Hepatocyte (in vitro differentiated cells): ENCODE measurements around the gene NAXD. TPM values are rescaled to one million over a fixed set of nuclear protein-coding genes. Genes with fewer than 3 reads are reported as not detected.

Source experiments
- DNase-seq: peaks from one replicate; pipeline ENCODE4 v3.0.0-alpha.2; 2016; ENCODE audit warnings: low spot score
- H2AFZ ChIP-seq: fragments of 200-600 bp; sonication (generic); 2 replicates; pipeline ENCODE4 v1.6.0; 2016; ENCODE audit warnings: antibody characterized with exemption, mild to moderate bottlenecking
- H3K27ac ChIP-seq: fragments of 200-600 bp; sonication (generic); 2 replicates; pipeline ENCODE4 v1.5.1; 2016; ENCODE audit warnings: mild to moderate bottlenecking
- H3K27me3 ChIP-seq: fragments of 200-600 bp; sonication (generic); 2 replicates; pipeline ENCODE4 v1.6.1; 2016
- H3K36me3 ChIP-seq: fragments of 200-600 bp; sonication (generic); replicated peaks from 2 replicates; pipeline ENCODE4 v1.5.1; 2016; ENCODE audit warnings: low read depth; ENCODE audit not compliant: insufficient read depth
- H3K4me1 ChIP-seq: fragments of 200-600 bp; sonication (generic); 2 replicates; pipeline ENCODE4 v1.5.1; 2016; ENCODE audit warnings: mild to moderate bottlenecking, moderate library complexity; ENCODE audit not compliant: insufficient read depth
- H3K4me2 ChIP-seq: fragments of 200-600 bp; sonication (generic); 2 replicates; pipeline ENCODE4 v1.6.0; 2016
- H3K4me3 ChIP-seq: fragments of 200-600 bp; sonication (generic); 2 replicates; pipeline ENCODE4 v1.5.1; 2016; ENCODE audit warnings: mild to moderate bottlenecking
- H3K79me2 ChIP-seq: fragments of 200-600 bp; sonication (generic); 2 replicates; pipeline ENCODE4 v1.6.0; 2017; ENCODE audit warnings: mild to moderate bottlenecking
- H3K9me2 ChIP-seq: fragments of 200-600 bp; sonication (generic); replicated peaks from 2 replicates; pipeline ENCODE4 v1.6.0; 2017; ENCODE audit warnings: mild to moderate bottlenecking; ENCODE audit not compliant: insufficient read depth
- H3K9me3 ChIP-seq: fragments of 200-600 bp; sonication (generic); 2 replicates; pipeline ENCODE4 v1.5.1; 2016; ENCODE audit warnings: low read depth, mild to moderate bottlenecking
- H4K20me1 ChIP-seq: fragments of 200-600 bp; sonication (generic); 2 replicates; pipeline ENCODE4 v1.6.0; 2016; ENCODE audit warnings: mild to moderate bottlenecking; ENCODE audit not compliant: insufficient read depth, poor library complexity, severe bottlenecking
- CTCF ChIP-seq: fragments of 200-600 bp; sonication (generic); IDR thresholded peaks from 2 replicates; pipeline ENCODE4 v1.5.1; 2016; ENCODE audit warnings: antibody characterized with exemption, mild to moderate bottlenecking; ENCODE audit not compliant: poor library complexity
- EZH2 ChIP-seq: fragments of 200-600 bp; sonication (generic); IDR thresholded peaks from 2 replicates; pipeline ENCODE4 v1.6.1; 2016; ENCODE audit warnings: antibody characterized with exemption, mild to moderate bottlenecking, borderline replicate concordance
- EZH2phosphoT487 ChIP-seq: fragments of 200-600 bp; sonication (generic); IDR thresholded peaks from one replicate; pipeline ENCODE4 v1.6.1; 2018; ENCODE audit warnings: antibody characterized with exemption, mild to moderate bottlenecking, low read depth, moderate library complexity; ENCODE audit not compliant: unreplicated experiment, severe bottlenecking
- WGBS: methylation state at CpG from one replicate; pipeline ENCODE4 v1.1.6; 2016; ENCODE audit warnings: low lambda C conversion rate; ENCODE audit errors: missing lambda C conversion rate; 5-methylcytosine and 5-hydroxymethylcytosine counted together
- polyA plus RNA-seq: library from polyadenylated mRNA; unstranded; fragments of >200 nt; fragmentation: Nextera tagmentation; extraction: Ambion mirVana; gene quantifications from 2 replicates; pipeline ENCODE4 v1.2.1, GENCODE V29; 2016
- total RNA-seq: library from RNA; depleted of rRNA; stranded (reverse); fragments of >200 nt; gene quantifications from 2 replicates; pipeline ENCODE4 v1.2.3, GENCODE V29; 2014

Gene NAXD
- total and polyA plus RNA-seq, 2 experiments from 2014 or later, result 30.9 to 34.5 TPM

GRCh38 chr13:110641055-110642015, 26.0 kb downstream of the NAXD start:
- peaks cover 8% of the 10 kb centered on the region for H3K4me1 ChIP-seq
- no peaks in the 10 kb centered on the region for H3K79me2 ChIP-seq
- no peak overlapping the region for H3K4me2 ChIP-seq
- H3K9me3 ChIP-seq, result no peaks in the 10 kb centered on the region
- no peak overlapping the region for H3K27ac ChIP-seq
- no peaks in the 10 kb centered on the region for H3K27me3 ChIP-seq
- DNase-seq, result no peak
- H4K20me1 ChIP-seq, result peaks cover 14% of the 10 kb centered on the region
- WGBS, result 88% methylated on average over 28 of the region's 29 CpGs
- TF ChIP-seq EZH2phosphoT487 (no peak), CTCF (no peak), EZH2 (no peak)
- no peak overlapping the region for H3K4me3 ChIP-seq
- no peak overlapping the region for H2AFZ ChIP-seq
- H3K36me3 ChIP-seq, result no peaks in the 10 kb centered on the region
- no peaks in the 10 kb centered on the region for H3K9me2 ChIP-seq

- H3K27ac ChIP-seq, result no peak overlapping the region
- no peak for DNase-seq
Measured at GRCh38 chr13:110642291-110642981, 27.1 kb downstream of the NAXD start.

GRCh38 chr13:110643324-110643723, 28.0 kb downstream of the NAXD start:
- H2AFZ ChIP-seq, result no peak overlapping the region
- TF ChIP-seq CTCF, result no peak
- no peak overlapping the region for H3K4me2 ChIP-seq
- no peaks in the 10 kb centered on the region for H3K9me3 ChIP-seq
- no peaks in the 10 kb centered on the region for H3K27me3 ChIP-seq
- WGBS, result 86% methylated on average over 11 of the region's 11 CpGs
- H3K79me2 ChIP-seq, result no peaks in the 10 kb centered on the region
- H3K4me3 ChIP-seq, result no peak overlapping the region
- no peaks in the 10 kb centered on the region for H3K9me2 ChIP-seq
- H3K36me3 ChIP-seq, result no peaks in the 10 kb centered on the region
- H3K27ac ChIP-seq, result no peak overlapping the region
- H3K4me1 ChIP-seq, result peaks cover 8% of the 10 kb centered on the region
- peaks cover 14% of the 10 kb centered on the region for H4K20me1 ChIP-seq
- no peak for DNase-seq

More at GRCh38 chr13:110642291-110642981, 27.1 kb downstream of the NAXD start:
- WGBS, result 94% methylated on average over 26 of the region's 40 CpGs
- no peak overlapping the region for H3K4me2 ChIP-seq
- H3K79me2 ChIP-seq, result no peaks in the 10 kb centered on the region
- H3K9me2 ChIP-seq, result no peaks in the 10 kb centered on the region
- H3K9me3 ChIP-seq, result no peaks in the 10 kb centered on the region
- no peaks in the 10 kb centered on the region for H3K36me3 ChIP-seq
- TF ChIP-seq EZH2phosphoT487 (no peak), CTCF (no peak), EZH2 (no peak)
- H3K27me3 ChIP-seq, result no peaks in the 10 kb centered on the region
- H3K4me1 ChIP-seq, result peaks cover 8% of the 10 kb centered on the region
- H3K4me3 ChIP-seq, result no peak overlapping the region
- peaks cover 14% of the 10 kb centered on the region for H4K20me1 ChIP-seq
- no peak overlapping the region for H2AFZ ChIP-seq
